HuH-7.5 (cell line): Measurements from ENCODE around the gene NT5C1A.

ENCODE experiments used
- DNase-seq: peaks from one replicate; pipeline ENCODE4 v3.0.0; 2011; ENCODE audit warnings: low spot score

Gene NT5C1A

DNA sequence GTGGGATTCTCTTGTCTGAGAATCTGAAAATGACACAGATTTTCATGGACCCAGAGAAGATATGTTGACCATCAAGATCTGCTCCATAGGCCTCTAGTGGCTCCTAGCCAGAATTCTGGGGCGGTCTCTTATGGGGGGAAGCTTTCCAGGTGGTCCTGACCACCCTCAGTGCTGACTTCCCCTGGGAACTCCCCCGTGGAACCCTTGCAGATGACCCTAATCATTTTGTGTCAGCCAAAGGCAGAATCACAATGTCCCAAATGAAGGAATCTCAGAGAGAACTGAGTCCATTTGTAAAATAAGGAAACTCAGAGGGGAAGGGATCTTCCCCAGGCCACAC is 36.1 kb downstream of the NT5C1A start:
- DNase-seq, result no peak

GRCh38 chr1:39635205-39635870 is 36.6 kb downstream of the NT5C1A start:
- DNase-seq, result no peak

DNA sequence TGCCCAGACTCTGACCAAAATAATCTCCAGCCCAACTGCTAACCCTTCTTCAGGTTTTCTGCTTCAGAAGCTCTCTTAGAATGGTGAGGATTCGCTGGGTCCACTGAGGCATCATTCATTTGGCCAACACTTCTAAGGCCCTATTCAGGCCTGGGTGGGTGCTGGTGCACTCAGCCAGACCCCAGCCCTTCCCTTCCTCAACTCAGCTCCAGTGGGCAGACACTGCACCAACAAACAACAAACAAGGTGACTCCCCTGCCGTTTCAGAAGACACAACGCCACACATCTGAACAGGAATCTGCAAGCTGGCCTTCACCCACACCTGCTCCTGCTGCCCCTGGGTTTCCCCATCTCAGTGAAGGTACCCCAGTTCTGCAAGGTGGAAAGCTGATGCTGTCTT is 38.5 kb downstream of the NT5C1A start:
- DNase-seq, result no peak

DNA sequence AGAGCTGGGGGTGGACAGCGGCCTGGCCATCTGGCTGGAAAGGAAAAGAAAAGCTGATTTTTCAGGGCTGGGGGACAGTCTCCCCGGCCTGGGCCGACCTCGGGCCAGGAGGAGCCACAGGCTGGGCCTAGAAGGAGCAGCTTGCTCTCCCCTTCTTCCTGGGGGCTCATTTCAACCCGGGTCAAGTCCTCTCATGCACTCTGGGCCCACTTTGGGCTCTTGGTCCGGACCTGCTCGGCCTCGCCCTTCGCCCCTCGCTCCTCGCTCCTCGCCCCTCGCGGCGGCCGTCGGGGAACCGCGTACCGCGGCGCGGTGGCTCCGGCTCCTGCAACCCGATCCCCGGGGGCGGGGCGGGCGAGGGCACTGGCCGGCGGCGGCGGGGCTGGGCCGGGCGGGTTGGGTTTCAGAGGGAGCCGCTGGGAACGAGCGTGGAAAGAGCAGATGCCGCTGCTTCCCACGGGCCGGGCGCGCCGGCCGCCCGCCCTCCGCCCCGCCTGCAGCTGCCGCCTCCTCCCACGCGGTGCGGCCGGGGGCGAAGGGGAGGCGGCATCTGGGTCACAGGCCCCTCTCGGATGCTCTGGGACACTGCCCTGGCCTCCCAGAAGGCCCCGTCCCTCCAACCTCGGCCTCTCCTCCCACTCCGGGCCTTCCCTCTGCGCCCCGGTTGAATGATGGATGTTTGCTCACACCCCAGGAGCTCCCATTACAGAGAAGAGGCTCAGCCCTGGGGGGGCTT is 39.1 kb downstream of the NT5C1A start:
- no peak for DNase-seq

DNA sequence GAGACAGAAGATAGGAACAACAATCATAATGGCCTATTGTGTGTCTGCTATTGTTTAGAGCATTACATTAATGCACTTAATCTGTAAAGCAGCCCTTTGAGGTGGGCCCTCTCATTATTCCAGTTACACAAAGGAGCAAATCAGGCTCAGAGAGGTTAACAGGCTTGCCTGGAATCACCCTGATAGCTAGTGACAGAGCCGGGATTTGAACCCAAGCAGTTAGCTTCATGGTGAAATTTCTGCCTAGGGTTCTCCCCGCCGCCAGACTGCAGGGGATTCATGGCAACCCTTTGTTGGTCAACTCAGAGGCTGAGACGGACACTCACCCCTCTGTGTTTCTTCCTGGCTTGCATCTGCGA is 39.6 kb downstream of the NT5C1A start:
- DNase-seq, result no peak

DNA sequence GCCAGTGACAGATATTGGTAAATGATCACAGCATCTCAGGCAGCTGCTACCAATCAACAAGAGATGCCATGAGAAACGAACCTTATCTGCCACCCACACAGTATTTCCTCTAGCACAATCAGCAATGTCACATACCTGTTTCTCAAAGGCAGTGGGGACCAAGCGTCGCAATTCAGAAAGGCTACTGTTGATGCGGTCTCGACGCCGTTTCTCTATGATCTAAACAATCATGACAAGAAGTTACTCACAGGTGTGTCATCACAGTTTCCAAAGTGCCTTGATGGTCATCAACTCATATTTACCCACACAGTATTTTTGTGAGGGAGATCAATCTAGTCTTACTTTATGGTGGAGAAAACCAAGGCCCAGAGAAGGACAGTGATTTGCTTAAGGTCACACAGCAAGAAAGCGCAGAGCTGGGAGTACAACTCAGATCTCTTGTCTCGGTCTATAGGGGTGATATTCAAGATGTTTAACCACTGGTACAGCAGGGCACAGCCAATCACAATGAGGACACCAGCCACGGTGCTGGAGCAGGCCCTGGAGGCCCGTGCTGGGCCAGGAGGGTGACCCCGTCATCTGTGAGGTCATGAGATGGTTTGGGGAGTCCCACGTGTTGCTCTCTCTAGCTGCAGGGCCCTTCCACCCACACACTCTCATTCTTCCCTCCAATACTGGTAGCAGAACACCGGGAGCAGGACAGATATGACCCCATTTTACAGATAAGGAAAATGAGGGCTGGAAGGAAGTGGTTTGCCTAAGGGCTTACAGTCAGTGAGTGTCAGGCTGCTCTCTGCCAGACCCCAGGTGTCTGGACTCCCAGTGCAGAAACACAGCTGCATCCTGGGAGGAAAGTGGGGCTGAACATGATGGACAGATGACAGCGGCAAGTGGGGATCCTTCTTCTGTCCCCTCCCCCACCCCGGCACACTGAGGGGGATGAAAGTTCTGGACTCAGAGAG is 40.3 kb downstream of the NT5C1A start:
- no peak for DNase-seq

- no peak for DNase-seq
Measured at GRCh38 chr1:39628807-39629350, 43.0 kb downstream of the NT5C1A start.

DNA sequence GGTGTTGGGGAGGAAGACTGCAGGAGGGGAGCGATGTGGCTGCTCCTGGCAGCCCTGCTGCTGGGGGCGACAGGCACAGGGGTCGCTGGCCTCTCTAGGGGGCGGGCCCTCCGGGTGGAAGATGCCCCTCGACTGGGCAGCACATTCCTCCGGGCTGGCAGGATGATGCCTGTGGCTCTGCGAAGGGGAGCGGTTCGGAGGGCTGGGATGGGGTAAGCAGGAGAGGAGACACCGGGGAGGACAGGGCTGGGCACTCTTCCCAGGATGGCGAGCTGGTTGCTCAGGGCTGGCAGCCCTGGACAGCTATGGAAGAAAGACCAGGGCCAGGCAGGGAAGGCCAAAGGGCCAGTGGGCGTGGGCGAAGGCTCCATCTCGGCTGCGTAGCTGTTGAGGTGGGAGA is 45.3 kb downstream of the NT5C1A start:
- no peak for DNase-seq

GRCh38 chr1:39625462-39626273 is 46.2 kb downstream of the NT5C1A start:
- DNase-seq, result no peak

DNA sequence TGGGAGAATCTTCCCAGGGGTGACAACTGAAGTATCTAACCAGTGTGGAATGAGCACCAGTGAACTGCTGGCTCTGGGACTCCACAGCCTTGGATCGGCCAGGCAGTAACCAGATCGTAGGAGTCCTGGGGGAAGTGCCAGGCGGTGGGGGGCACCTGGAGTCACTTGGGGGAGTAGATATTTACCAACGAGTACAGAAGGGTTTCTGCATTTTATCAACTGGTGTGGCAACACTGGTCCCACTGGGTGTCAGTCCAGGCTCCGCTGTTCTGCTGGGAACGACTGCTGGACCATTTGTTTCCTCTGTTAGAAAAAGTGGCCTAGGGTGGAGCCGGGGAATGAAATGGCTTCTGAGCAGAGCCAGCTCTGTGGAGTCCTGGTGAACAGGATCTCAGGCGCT is 46.9 kb downstream of the NT5C1A start:
- DNase-seq, result no peak

DNA sequence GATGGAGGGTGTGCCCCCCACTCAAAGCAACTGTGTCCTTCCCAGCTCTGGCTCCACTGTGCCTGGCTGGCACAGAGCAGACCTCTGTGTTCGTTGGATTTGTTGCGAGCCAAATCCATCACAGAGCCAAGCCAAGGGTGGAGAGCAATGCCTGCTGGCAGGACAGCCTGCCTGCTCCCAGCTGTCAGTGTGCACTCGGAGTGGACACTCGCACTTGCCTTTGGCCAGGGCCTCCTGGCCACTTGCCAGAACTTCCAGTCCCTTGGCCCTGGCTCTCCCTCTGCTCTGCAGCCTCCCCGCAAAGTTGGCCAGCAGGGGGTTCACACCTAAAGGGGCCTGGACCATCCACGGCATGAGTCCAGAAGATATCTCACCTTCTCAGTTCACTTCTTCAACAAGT is 48.9 kb downstream of the NT5C1A start:
- DNase-seq, result no peak

GRCh38 chr1:39622427-39622826 is 49.5 kb downstream of the NT5C1A start:
- no peak for DNase-seq

- DNase-seq, result no peak
Measured at GRCh38 chr1:39620659-39621165, 51.2 kb downstream of the NT5C1A start.

GRCh38 chr1:39617488-39618049 is 54.3 kb downstream of the NT5C1A start:
- no peak for DNase-seq

DNA sequence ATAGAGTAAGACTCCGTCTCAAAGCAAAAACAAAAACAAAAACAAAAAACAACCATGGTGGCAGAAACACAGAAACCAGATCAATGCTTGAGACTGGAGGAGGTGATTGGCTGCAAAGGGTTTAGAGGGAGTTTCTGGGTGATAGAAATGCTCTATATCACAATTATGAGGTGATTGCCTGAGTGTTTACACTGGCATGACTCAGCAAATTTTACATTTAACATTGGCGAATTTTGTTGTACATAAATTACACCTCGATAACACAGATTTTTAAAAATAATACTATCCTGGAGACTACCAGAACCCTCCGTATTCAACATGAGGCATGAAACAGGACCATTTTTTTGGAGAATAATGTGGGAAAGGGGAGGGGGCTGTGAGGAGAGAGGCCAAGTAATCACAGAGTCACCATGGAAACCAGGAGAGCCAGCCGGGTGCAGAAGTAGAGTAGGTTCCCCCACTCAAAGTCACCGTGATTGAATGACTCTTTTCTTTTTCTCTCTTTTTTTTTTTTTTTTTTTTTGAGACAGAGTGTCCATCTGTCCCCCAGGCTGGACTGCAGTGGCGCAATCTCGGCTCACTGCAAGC is 56.7 kb downstream of the NT5C1A start:
- no peak for DNase-seq

GRCh38 chr1:39614488-39614887 is 57.4 kb downstream of the NT5C1A start:
- DNase-seq, result no peak

GRCh38 chr1:39613250-39613649 is 58.7 kb downstream of the NT5C1A start:
- DNase-seq, result no peak

GRCh38 chr1:39609618-39610331 is 62.1 kb downstream of the NT5C1A start:
- DNase-seq, result peak; percentile 64
